ENCODE measurements around the gene BMP7.

The BMP7 gene

DNA sequence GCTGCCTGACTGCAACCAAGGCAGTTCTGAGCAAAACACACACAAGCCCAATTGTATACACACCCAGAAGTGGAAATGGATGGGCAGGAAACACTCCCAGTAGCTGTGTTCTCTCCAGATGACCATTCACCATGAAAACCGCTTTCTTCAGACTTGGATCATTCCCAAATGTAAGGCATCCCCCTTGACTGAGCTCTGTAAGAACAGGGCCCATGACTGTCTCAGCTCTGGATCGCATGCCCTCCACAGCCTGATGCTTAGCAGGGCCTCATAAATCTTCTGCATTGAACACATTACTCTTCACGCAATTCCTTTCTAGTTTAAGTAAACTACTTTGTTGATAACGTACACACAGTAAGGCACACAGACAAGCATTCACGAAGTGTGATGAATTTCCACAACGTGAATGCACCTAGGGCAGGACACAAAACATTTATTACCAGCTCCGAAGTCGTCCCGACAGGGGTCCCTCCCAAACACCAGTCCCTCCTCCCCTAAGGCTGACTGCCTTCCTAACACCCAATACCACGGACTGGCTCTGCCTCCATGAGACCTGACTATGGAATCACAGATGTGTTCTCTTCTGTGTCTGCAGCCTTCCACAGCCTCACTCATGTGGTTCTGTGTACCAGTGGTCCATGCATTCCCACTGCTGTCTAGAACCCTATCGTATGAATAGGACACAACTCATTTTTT lies 31.7 kb downstream of the BMP7 start:
- no peak for TF ChIP-seq OSR1 (CRISPR knock-in tag; IDR thresholded peaks at IDR 0.05)

DNA sequence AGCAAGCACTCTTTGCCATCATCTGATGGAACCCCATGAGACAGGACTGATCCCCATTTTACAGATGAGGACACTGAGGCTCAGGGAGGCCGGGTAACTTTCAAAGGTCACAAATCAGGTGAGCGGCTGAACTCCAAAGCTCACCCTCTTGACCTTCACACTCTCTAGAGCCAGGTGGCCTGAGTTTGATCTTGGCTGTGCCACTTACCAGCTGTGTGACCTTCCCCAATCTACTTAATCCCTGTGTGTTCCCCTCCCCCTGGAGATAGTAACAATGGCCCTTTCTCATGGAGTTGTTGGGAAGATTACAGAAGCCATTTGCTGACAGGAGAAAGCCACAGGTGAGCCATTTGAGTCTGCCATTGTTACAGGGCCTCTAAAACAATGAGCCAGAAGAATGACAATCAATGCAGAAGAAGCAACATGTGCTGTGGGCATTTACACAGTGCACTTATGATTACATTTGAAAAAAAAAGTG lies 34.5 kb downstream of the BMP7 start:
- TF ChIP-seq ZC3H10 (CRISPR knock-in tag; IDR thresholded peaks at IDR 0.05) (no peak), BACH2 (CRISPR knock-in tag; IDR thresholded peaks at IDR 0.05; ENCODE audit: borderline replicate concordance) (no peak), ARNTL (CRISPR knock-in tag; IDR thresholded peaks at IDR 0.05; ENCODE audit: borderline replicate concordance, low read depth) (no peak), CSDC2 (CRISPR knock-in tag; IDR thresholded peaks at IDR 0.05) (no peak), ISL1 (CRISPR knock-in tag; IDR thresholded peaks at IDR 0.05) (no peak), TCF4 (CRISPR knock-in tag; IDR thresholded peaks at IDR 0.05; ENCODE audit: borderline replicate concordance) (no peak), TOX (CRISPR knock-in tag; IDR thresholded peaks at IDR 0.05; ENCODE audit: borderline replicate concordance) (no peak), ZFP3 (CRISPR knock-in tag; IDR thresholded peaks at IDR 0.05) (no peak), OSR1 (CRISPR knock-in tag; IDR thresholded peaks at IDR 0.05) (no peak), ZNF70 (CRISPR knock-in tag; IDR thresholded peaks at IDR 0.05) (no peak), ZNF565 (CRISPR knock-in tag; conservative IDR thresholded peaks at IDR 0.05; ENCODE audit: low read depth) (no peak), ESRRG (CRISPR knock-in tag; IDR thresholded peaks at IDR 0.05) (no peak), ZFP30 (CRISPR knock-in tag; IDR thresholded peaks at IDR 0.05) (no peak), PPARA (CRISPR knock-in tag; IDR thresholded peaks at IDR 0.05; ENCODE audit: borderline replicate concordance) (no peak), ZNF8 (CRISPR knock-in tag; IDR thresholded peaks at IDR 0.05) (no peak)
- TF ChIP-seq, protein P1, sequence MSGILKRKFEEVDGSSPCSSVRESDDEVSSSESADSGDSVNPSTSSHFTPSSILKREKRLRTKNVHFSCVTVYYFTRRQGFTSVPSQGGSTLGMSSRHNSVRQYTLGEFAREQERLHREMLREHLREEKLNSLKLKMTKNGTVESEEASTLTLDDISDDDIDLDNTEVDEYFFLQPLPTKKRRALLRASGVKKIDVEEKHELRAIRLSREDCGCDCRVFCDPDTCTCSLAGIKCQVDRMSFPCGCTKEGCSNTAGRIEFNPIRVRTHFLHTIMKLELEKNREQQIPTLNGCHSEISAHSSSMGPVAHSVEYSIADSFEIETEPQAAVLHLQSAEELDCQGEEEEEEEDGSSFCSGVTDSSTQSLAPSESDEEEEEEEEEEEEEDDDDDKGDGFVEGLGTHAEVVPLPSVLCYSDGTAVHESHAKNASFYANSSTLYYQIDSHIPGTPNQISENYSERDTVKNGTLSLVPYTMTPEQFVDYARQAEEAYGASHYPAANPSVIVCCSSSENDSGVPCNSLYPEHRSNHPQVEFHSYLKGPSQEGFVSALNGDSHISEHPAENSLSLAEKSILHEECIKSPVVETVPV (CRISPR knock-in tag; IDR thresholded peaks at IDR 0.05), result no peak
- TF ChIP-seq, protein P2, sequence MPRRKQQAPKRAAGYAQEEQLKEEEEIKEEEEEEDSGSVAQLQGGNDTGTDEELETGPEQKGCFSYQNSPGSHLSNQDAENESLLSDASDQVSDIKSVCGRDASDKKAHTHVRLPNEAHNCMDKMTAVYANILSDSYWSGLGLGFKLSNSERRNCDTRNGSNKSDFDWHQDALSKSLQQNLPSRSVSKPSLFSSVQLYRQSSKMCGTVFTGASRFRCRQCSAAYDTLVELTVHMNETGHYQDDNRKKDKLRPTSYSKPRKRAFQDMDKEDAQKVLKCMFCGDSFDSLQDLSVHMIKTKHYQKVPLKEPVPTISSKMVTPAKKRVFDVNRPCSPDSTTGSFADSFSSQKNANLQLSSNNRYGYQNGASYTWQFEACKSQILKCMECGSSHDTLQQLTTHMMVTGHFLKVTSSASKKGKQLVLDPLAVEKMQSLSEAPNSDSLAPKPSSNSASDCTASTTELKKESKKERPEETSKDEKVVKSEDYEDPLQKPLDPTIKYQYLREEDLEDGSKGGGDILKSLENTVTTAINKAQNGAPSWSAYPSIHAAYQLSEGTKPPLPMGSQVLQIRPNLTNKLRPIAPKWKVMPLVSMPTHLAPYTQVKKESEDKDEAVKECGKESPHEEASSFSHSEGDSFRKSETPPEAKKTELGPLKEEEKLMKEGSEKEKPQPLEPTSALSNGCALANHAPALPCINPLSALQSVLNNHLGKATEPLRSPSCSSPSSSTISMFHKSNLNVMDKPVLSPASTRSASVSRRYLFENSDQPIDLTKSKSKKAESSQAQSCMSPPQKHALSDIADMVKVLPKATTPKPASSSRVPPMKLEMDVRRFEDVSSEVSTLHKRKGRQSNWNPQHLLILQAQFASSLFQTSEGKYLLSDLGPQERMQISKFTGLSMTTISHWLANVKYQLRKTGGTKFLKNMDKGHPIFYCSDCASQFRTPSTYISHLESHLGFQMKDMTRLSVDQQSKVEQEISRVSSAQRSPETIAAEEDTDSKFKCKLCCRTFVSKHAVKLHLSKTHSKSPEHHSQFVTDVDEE (CRISPR knock-in tag; IDR thresholded peaks at IDR 0.05), result no peak
- TF ChIP-seq, protein P3, sequence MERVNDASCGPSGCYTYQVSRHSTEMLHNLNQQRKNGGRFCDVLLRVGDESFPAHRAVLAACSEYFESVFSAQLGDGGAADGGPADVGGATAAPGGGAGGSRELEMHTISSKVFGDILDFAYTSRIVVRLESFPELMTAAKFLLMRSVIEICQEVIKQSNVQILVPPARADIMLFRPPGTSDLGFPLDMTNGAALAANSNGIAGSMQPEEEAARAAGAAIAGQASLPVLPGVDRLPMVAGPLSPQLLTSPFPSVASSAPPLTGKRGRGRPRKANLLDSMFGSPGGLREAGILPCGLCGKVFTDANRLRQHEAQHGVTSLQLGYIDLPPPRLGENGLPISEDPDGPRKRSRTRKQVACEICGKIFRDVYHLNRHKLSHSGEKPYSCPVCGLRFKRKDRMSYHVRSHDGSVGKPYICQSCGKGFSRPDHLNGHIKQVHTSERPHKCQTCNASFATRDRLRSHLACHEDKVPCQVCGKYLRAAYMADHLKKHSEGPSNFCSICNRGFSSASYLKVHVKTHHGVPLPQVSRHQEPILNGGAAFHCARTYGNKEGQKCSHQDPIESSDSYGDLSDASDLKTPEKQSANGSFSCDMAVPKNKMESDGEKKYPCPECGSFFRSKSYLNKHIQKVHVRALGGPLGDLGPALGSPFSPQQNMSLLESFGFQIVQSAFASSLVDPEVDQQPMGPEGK (CRISPR knock-in tag; IDR thresholded peaks at IDR 0.05; ENCODE audit: borderline replicate concordance), result no peak
- TF ChIP-seq, protein P4, sequence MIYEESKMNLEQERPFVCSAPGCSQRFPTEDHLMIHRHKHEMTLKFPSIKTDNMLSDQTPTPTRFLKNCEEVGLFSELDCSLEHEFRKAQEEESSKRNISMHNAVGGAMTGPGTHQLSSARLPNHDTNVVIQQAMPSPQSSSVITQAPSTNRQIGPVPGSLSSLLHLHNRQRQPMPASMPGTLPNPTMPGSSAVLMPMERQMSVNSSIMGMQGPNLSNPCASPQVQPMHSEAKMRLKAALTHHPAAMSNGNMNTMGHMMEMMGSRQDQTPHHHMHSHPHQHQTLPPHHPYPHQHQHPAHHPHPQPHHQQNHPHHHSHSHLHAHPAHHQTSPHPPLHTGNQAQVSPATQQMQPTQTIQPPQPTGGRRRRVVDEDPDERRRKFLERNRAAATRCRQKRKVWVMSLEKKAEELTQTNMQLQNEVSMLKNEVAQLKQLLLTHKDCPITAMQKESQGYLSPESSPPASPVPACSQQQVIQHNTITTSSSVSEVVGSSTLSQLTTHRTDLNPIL (CRISPR knock-in tag; IDR thresholded peaks at IDR 0.05; ENCODE audit: low read depth), result no peak
- TF ChIP-seq, protein P5, sequence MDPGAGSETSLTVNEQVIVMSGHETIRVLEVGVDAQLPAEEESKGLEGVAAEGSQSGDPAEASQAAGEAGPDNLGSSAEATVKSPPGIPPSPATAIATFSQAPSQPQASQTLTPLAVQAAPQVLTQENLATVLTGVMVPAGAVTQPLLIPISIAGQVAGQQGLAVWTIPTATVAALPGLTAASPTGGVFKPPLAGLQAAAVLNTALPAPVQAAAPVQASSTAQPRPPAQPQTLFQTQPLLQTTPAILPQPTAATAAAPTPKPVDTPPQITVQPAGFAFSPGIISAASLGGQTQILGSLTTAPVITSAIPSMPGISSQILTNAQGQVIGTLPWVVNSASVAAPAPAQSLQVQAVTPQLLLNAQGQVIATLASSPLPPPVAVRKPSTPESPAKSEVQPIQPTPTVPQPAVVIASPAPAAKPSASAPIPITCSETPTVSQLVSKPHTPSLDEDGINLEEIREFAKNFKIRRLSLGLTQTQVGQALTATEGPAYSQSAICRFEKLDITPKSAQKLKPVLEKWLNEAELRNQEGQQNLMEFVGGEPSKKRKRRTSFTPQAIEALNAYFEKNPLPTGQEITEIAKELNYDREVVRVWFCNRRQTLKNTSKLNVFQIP (CRISPR knock-in tag; IDR thresholded peaks at IDR 0.05; ENCODE audit: borderline replicate concordance, low read depth), result no peak
- ATAC-seq, result no peak

More for the DNA sequence above, 31.7 kb downstream of the BMP7 start:
- ATAC-seq, result no peak

DNA sequence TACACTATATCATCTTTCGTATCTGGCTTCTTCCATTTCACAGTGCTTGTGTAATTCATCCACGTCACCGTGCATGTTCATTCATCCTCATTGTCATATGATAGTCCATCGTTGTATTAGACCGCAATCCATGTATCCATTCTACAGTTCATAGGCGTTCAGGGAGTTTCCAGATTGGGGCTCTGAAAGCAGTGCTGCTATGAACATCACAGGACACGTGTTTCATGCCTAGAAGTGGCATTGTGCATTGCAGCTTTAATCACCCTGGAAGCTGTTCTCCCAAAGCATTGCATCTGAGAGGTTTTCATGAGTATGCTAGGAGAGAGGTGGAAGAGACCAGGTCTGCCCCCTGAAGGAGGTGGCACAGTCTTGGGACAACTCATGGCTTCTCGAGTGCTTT lies 35.3 kb downstream of the BMP7 start:
- no peak for ATAC-seq
- TF ChIP-seq ARNTL (CRISPR knock-in tag; IDR thresholded peaks at IDR 0.05; ENCODE audit: borderline replicate concordance, low read depth) (no peak), ZFP3 (CRISPR knock-in tag; IDR thresholded peaks at IDR 0.05) (no peak), CSDC2 (CRISPR knock-in tag; IDR thresholded peaks at IDR 0.05) (no peak), SNAI2 (CRISPR knock-in tag; IDR thresholded peaks at IDR 0.05) (no peak)
- TF ChIP-seq, protein P3 (CRISPR knock-in tag; IDR thresholded peaks at IDR 0.05; ENCODE audit: borderline replicate concordance), result no peak
